Gastrocnemius medialis (tissue), 4 donors: Measurements from ENCODE around the gene UROC1. TPM values are rescaled to one million over a fixed set of nuclear protein-coding genes. Genes with fewer than 3 reads are reported as not detected.

Source experiments
- ATAC-seq, 2 donors: fragments of 150-250 bp; one replicate each; pipeline ENCODE4 v1.9.1; 2016
- DNase-seq, 2 donors: peaks; one replicate each; pipeline ENCODE4 v3.0.0-alpha.2; 2019
- H3K27ac ChIP-seq, 4 donors: fragments of 200-600 bp; sonication (generic); 1 replicate in 1 of 4; 2 replicates in 3 of 4; pipeline ENCODE4 v1.5.1; 2016 to 2018; ENCODE audit warnings: mild to moderate bottlenecking in 2 of 4, moderate library complexity in 1 of 4
- H3K27me3 ChIP-seq, 3 donors: fragments of 200-600 bp; sonication (generic) in 2 of 3; 1 replicate in 1 of 3; 2 replicates in 2 of 3; pipeline versions ENCODE4 v1.5.1 to v1.6.0; 2016 to 2019; ENCODE audit warnings: mild to moderate bottlenecking in 1 of 3, moderate library complexity in 1 of 3
- H3K36me3 ChIP-seq, 2 donors: fragments of 200-600 bp; sonication (generic) in 1 of 2; one replicate each; pipeline ENCODE4 v1.5.1; 2017 to 2018
- H3K4me1 ChIP-seq, 2 donors: fragments of 200-600 bp; sonication (generic) in 1 of 2; one replicate each; pipeline ENCODE4 v1.5.1; 2016 to 2017; ENCODE audit warnings: mild to moderate bottlenecking in 2 of 2
- H3K4me3 ChIP-seq, 4 donors: fragments of 200-600 bp; sonication (generic) in 3 of 4; 1 replicate in 1 of 4; 2 replicates in 3 of 4; pipeline ENCODE4 v1.5.1; 2016 to 2019; ENCODE audit warnings: mild to moderate bottlenecking in 2 of 4
- H3K9me3 ChIP-seq, 3 donors: fragments of 200-600 bp; sonication (generic) in 2 of 3; 1 replicate in 1 of 3; 2 replicates in 2 of 3; pipeline ENCODE4 v1.5.1; 2016 to 2019
- POLR2A ChIP-seq, 2 donors: fragments of 450-650 bp; IDR thresholded peaks; one replicate each; pipeline ENCODE4 v1.6.1; 2017; ENCODE audit warnings: antibody characterized with exemption in 2 of 2, mild to moderate bottlenecking in 2 of 2, moderate library complexity in 2 of 2
- in situ Hi-C, 4 donors: fragments of 200-750 bp; cut with MboI; loops; one replicate each; pipeline versions ENCODE4 v1.15.0 to v1.8.0; 2017; ENCODE audit warnings: low sequenced_read_pairs in 4 of 4
- intact Hi-C: fragments of 100-400 bp; cut with DNase I; formaldehyde crosslinking; loops from one replicate; pipeline ENCODE4 v1.15.1; 2023; ENCODE audit warnings: low total_unique reads
- total RNA-seq, 4 donors: library from RNA; depleted of rRNA; stranded (reverse); fragments of >200 nt; gene quantifications; one replicate each; pipeline versions ENCODE4 v1.1.0 to v1.2.3, GENCODE V29; 2016
- TF ChIP-seq, protein P1 (sequence below), 5 experiments: fragments of 450-650 bp in 3 of 5; fragments of 200-600 bp in 2 of 5; sonication (generic) in 2 of 5; IDR thresholded peaks in 4 of 5; conservative IDR thresholded peaks in 1 of 5; 1 replicate in 4 of 5; 2 replicates in 1 of 5; pipeline ENCODE4 v1.5.1; 2016 to 2019; ENCODE audit warnings: antibody characterized with exemption in 5 of 5, mild to moderate bottlenecking in 3 of 5, moderate library complexity in 3 of 5

Gene UROC1
- total RNA-seq, 4 donors from 2014 or later = 0.07 to 0.36 TPM; not detected in 2

DNA sequence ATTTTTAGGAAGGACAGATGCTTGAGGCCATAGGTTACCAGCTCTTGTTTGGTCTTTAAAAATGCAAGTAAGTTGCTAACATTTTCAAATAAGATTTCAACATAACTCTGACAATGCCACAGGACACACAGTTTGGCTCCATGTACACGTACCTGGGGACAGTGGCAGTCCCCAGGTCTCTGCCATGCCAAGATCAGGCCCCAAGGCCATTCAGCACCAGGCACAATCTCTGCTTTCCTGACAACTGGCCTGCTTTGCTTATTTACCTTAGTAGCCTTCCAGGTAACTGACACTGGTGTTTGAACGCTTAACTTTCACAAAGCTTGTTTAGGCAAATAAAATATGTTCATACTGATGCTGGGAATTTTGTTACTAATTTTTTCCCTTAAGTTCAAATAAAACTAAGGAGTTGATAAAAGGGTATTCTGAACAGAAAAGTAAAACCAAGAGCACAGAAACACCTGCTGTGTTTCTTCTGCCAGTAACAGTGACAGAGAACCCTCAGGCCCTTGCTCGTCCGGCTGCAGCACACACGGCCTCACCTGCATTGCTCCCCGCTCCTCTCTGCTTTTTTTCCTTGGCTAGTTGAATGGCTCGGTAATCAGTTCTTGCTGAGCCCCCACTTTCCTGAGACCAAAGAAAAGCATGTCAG, 58.3 kb downstream of the UROC1 start:
- Histone ChIP-seq H3K36me3 (peaks cover 0 to 61% of the 10 kb centered on the region in 2 donors), H3K4me1 (peaks cover 56 to 71% of the 10 kb centered on the region in 2 donors), H3K9me3 (no peaks in the 10 kb centered on the region), H3K27me3 (no peaks in the 10 kb centered on the region), H3K4me3 (no peak overlapping the region), H3K27ac (peak overlapping the region; percentile 94 to 97 (median 96))
- no peak for TF ChIP-seq POLR2A (IDR thresholded peaks at IDR 0.05)
- TF ChIP-seq, protein P1, sequence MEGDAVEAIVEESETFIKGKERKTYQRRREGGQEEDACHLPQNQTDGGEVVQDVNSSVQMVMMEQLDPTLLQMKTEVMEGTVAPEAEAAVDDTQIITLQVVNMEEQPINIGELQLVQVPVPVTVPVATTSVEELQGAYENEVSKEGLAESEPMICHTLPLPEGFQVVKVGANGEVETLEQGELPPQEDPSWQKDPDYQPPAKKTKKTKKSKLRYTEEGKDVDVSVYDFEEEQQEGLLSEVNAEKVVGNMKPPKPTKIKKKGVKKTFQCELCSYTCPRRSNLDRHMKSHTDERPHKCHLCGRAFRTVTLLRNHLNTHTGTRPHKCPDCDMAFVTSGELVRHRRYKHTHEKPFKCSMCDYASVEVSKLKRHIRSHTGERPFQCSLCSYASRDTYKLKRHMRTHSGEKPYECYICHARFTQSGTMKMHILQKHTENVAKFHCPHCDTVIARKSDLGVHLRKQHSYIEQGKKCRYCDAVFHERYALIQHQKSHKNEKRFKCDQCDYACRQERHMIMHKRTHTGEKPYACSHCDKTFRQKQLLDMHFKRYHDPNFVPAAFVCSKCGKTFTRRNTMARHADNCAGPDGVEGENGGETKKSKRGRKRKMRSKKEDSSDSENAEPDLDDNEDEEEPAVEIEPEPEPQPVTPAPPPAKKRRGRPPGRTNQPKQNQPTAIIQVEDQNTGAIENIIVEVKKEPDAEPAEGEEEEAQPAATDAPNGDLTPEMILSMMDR (IDR thresholded peaks at IDR 0.05 in 4 of 5, conservative IDR thresholded peaks at IDR 0.05 in 1 of 5) = no peak
- intact Hi-C loops = no loop called here
- DNase-seq = no peak
- in situ Hi-C loops = no loop called here
- no peak for ATAC-seq

DNA sequence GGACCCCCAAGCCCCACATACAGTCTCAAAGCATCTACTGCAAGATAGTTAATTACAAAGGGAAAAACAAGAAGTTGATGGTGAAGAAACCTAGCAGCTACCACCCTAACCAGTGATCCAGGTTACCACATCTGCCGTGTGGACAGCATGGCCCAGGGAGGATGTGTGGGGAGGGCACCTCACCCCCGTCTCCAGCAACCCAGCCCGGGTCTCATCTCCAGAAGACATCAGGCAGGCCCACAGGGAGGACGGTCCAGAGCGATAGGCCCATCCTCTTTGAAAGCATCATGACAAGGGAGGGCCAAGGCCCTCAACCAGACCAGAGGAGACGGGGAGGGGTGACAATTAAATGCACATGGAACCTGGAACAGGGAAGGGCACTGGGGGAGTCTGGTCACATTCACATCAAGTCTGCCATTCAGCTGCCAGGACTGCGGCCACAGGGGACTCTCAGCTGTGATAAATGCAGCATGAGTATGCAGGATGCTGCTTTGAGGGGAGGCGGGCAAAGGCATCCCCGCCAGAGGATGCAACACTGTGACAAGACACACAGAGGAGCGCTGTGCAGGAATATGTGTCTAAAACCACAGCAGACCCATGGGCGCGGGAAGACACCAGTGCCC, 60.7 kb downstream of the UROC1 start:
- TF ChIP-seq, protein P1 (IDR thresholded peaks at IDR 0.05 in 4 of 5, conservative IDR thresholded peaks at IDR 0.05 in 1 of 5) = no peak
- TF ChIP-seq POLR2A (IDR thresholded peaks at IDR 0.05) = no peak
- intact Hi-C loops = no loop called here
- no peaks in the 10 kb centered on the region for H3K9me3 ChIP-seq
- H3K36me3 ChIP-seq = peaks cover 0 to 52% of the 10 kb centered on the region in 2 donors
- no peaks in the 10 kb centered on the region for H3K27me3 ChIP-seq
- ATAC-seq = no peak
- DNase-seq = no peak
- peak overlapping the region in 3 of 4 donors; percentile 24 to 67 (median 39) for H3K27ac ChIP-seq
- H3K4me1 ChIP-seq = peaks cover 37 to 51% of the 10 kb centered on the region in 2 donors
- in situ Hi-C loops = no loop called here
- H3K4me3 ChIP-seq = no peak overlapping the region

DNA sequence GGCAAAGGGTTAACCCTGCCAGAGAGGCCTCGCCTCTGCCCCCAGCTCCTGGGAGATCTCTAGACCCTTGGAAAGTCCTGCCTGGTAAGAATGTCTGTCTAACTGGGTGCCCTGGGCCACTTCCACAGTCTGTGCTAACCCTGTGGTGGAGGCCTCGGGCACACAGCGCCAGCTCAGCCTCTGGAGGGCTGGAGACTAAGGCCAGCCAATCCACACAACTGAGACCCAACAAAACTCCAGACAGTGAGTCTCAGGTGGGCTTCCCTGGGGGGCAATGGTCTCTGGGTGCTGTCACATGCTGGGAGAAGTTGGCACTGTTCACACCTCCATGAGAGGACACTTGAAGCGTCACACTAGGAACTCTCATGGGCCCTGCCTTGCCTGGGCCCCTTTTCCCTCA, 61.4 kb downstream of the UROC1 start:
- in situ Hi-C loops (no loop called here), intact Hi-C loops (no loop called here)
- no peaks in the 10 kb centered on the region for H3K27me3 ChIP-seq
- ATAC-seq = no peak
- no peak for DNase-seq
- H3K36me3 ChIP-seq = peaks cover 0 to 51% of the 10 kb centered on the region in 2 donors
- H3K4me3 ChIP-seq = no peak overlapping the region
- H3K27ac ChIP-seq = peak overlapping the region; percentile 24 to 67 (median 44)
- H3K9me3 ChIP-seq = no peaks in the 10 kb centered on the region
- TF ChIP-seq, protein P1 (IDR thresholded peaks at IDR 0.05 in 4 of 5, conservative IDR thresholded peaks at IDR 0.05 in 1 of 5) = no peak
- no peak for TF ChIP-seq POLR2A (IDR thresholded peaks at IDR 0.05)
- peaks cover 30 to 46% of the 10 kb centered on the region in 2 donors for H3K4me1 ChIP-seq

DNA sequence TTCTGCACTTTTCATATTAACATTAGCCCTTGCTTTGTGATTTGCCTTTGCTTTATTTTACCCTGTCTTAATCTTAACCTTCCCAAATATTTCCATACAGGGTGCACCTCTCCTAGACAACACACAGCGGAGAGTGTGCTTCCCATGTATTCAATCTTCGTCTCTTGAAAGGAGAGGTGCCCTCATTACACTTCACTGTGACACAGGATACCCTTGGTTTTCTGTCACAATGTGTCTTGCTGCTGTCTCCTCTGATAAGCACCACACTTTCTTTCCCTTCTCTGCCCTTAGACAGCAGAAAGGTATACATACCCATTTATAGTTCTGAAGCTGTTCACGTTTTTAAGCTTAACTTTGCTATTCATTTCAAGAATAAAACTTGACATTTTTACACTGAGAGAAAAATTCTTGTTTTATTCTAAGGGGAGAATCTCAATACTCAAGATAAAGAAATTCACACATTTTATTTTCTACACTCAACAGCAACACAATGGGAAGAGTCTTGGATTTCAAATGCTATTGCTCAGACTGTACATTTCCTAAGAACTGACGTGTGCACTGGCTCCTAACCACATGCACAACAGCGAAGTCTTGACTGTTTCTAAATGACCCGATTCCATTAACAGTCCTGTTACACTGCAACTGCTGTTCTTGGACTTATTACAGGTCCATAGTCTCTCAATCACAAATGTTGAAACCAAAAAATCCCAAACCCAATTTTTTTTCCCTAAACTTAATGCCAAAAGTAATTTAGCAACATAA, 63.0 kb downstream of the UROC1 start:
- TF ChIP-seq, protein P1 (IDR thresholded peaks at IDR 0.05 in 4 of 5, conservative IDR thresholded peaks at IDR 0.05 in 1 of 5) = no peak
- no peak for TF ChIP-seq POLR2A (IDR thresholded peaks at IDR 0.05)
- intact Hi-C loops (no loop called here), in situ Hi-C loops (no loop called here)
- Histone ChIP-seq H3K4me1 (peaks cover 16 to 30% of the 10 kb centered on the region in 2 donors), H3K4me3 (no peak overlapping the region), H3K36me3 (peaks cover 0 to 51% of the 10 kb centered on the region in 2 donors), H3K27ac (peak overlapping the region; percentile 24 to 67 (median 54)), H3K27me3 (no peaks in the 10 kb centered on the region), H3K9me3 (no peaks in the 10 kb centered on the region)
- DNase-seq (no peak), ATAC-seq (peak; percentile 58 to 67)
